GM18505 (cell line): ENCODE measurements around the gene UNK.

Experiments used
- ATAC-seq: cut with Tn5 transposase; IDR thresholded peaks from one replicate; pipeline ENCODE4 v1.9.1; 2021; ENCODE audit not compliant: unreplicated experiment
- POLR2A ChIP-seq: IDR thresholded peaks from 4 replicates; pipeline ENCODE4 v1.6.1; 2011; ENCODE audit warnings: borderline replicate concordance; ENCODE audit not compliant: insufficient read depth, insufficient read length; ENCODE audit errors: extremely low read depth

The UNK gene

GRCh38 chr17:75830164-75831031 lies 45.8 kb downstream of the UNK start:
- ATAC-seq: no peak
- TF ChIP-seq POLR2A: no peak

- TF ChIP-seq POLR2A: no peak
- ATAC-seq: no peak
Observed at GRCh38 chr17:75831032-75831571, 46.5 kb downstream of the UNK start.

- ATAC-seq: no peak
- no peak for TF ChIP-seq POLR2A
Observed at GRCh38 chr17:75832164-75832651, 47.6 kb downstream of the UNK start.

- no peak for ATAC-seq
- no peak for TF ChIP-seq POLR2A
Observed at GRCh38 chr17:75832652-75833400, 48.2 kb downstream of the UNK start.

GRCh38 chr17:75834279-75834920 lies 49.8 kb downstream of the UNK start:
- no peak for TF ChIP-seq POLR2A
- ATAC-seq: no peak

- no peak for ATAC-seq
- no peak for TF ChIP-seq POLR2A
Observed at GRCh38 chr17:75834928-75835653, 50.5 kb downstream of the UNK start.

GRCh38 chr17:75835654-75835987 lies 51.0 kb downstream of the UNK start:
- no peak for TF ChIP-seq POLR2A
- ATAC-seq: no peak

GRCh38 chr17:75836605-75837004 lies 52.0 kb downstream of the UNK start:
- no peak for ATAC-seq
- no peak for TF ChIP-seq POLR2A

- ATAC-seq: no peak
- TF ChIP-seq POLR2A: no peak
Observed at GRCh38 chr17:75837899-75838298, 53.3 kb downstream of the UNK start.

GRCh38 chr17:75838410-75838809 lies 53.8 kb downstream of the UNK start:
- no peak for TF ChIP-seq POLR2A
- no peak for ATAC-seq

GRCh38 chr17:75839942-75840798 lies 55.6 kb downstream of the UNK start:
- TF ChIP-seq POLR2A: no peak
- no peak for ATAC-seq

GRCh38 chr17:75840799-75841164 lies 56.2 kb downstream of the UNK start:
- no peak for ATAC-seq
- TF ChIP-seq POLR2A: no peak
